ENCODE data around the gene ACOT12. TPM values are rescaled to one million over a fixed set of nuclear protein-coding genes. Genes with fewer than 3 reads are reported as not detected.

Gene ACOT12
- total and polyA plus RNA-seq, 9 of the 15 experiments (the other 6 are each of a cell fraction or from before 2014, with no cell fraction given), result 0.03 TPM; not detected in 8

DNA sequence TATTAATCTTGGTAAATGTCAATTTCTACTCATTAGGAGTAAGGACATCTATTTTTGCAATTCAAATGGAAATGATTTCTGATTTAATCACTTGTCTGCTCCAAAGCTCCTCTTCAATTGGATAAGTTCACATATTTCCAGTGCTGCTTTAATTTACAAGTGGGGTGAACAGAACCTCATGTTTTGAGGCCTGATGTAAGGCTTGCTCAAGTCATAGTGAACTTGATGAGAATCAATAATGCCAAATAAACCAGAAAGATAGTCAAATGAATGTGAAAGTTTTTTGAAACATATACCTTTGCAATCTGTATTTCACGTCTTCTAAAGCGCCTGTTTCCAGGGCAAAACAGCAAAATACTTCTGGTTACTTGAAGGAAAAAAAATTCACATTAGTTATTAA lies 15.4 kb upstream of the ACOT12 start:
- Histone ChIP-seq H3K36me3 (ENCODE audit: control insufficient read depth, insufficient read depth, low read length) (no peaks in the 10 kb centered on the region), H2AFZ (ENCODE audit: low read depth, low read length) (no peak overlapping the region), H3K9me3 (replicated peaks; ENCODE audit: control insufficient read depth, insufficient read depth, low read depth, low read length) (no peaks in the 10 kb centered on the region), H3K9me1 (ENCODE audit: control insufficient read depth, insufficient read depth, low read length) (no peaks in the 10 kb centered on the region), H3K4me2 (ENCODE audit: insufficient read depth, low read length) (no peak overlapping the region), H3K4me3 (no peak overlapping the region), H3K9ac (ENCODE audit: insufficient read depth in 1 of 2, low read depth in 2 of 2, low read length in 2 of 2) (no peak overlapping the region), H4K20me1 (replicated peaks; ENCODE audit: control insufficient read depth, insufficient read depth, low read length) (no peaks in the 10 kb centered on the region), H3K27me3 (ENCODE audit: control insufficient read depth in 2 of 2, insufficient read depth in 2 of 2, low read length in 2 of 2) (no peaks in the 10 kb centered on the region), H3K4me1 (replicated peaks in 1 of 2; ENCODE audit: control insufficient read depth in 2 of 2, insufficient read depth in 2 of 2, low read length in 2 of 2) (no peaks in the 10 kb centered on the region), H3K27ac (ENCODE audit: extremely low read depth, low read depth, low read length) (no peak overlapping the region), H3K79me2 (ENCODE audit: control insufficient read depth, insufficient read depth, low read length) (no peaks in the 10 kb centered on the region)
- no peak for ATAC-seq
- in situ Hi-C loops (cut with MboI), result no loop called here
- WGBS (ENCODE audit: insufficient coverage, low coverage, missing lambda C conversion rate), result 79% methylated on average over 2 of the region's 2 CpGs
- FAIRE-seq, result no peak
- no TSS peak for BruUV-seq (replicated peaks)
- ChIA-PET CTCF (ENCODE audit: low intra/inter-chr PET ratio) (no interaction called here), POLR2A (interaction anchor here (0.9 kb wide), 1 partner anchor 24 kb away, joined by 3 read pairs; no protein-coding TSS in a partner anchor)
- TF ChIP-seq SMAD2 (IDR thresholded peaks at IDR 0.05; ENCODE audit: low read depth, low read length) (no peak), RBM15 (IDR thresholded peaks at IDR 0.05; ENCODE audit: insufficient read depth, low read length) (no peak), HMGN3 (IDR thresholded peaks at IDR 0.05; ENCODE audit: borderline replicate concordance, extremely low read depth, insufficient read length, low read depth, low read length) (no peak), PTTG1 (tag; IDR thresholded peaks at IDR 0.05; ENCODE audit: low read depth) (no peak), CBX8 (IDR thresholded peaks at IDR 0.05; ENCODE audit: borderline replicate concordance, extremely low read depth, low read depth, low read length, poor library complexity, severe bottlenecking) (no peak), KLF13 (tag; IDR thresholded peaks at IDR 0.05; ENCODE audit: borderline replicate concordance, low read depth) (no peak)
- TF ChIP-seq, protein P1, sequence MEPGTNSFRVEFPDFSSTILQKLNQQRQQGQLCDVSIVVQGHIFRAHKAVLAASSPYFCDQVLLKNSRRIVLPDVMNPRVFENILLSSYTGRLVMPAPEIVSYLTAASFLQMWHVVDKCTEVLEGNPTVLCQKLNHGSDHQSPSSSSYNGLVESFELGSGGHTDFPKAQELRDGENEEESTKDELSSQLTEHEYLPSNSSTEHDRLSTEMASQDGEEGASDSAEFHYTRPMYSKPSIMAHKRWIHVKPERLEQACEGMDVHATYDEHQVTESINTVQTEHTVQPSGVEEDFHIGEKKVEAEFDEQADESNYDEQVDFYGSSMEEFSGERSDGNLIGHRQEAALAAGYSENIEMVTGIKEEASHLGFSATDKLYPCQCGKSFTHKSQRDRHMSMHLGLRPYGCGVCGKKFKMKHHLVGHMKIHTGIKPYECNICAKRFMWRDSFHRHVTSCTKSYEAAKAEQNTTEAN (CRISPR knock-in tag; IDR thresholded peaks at IDR 0.05), result no peak
- DNase-seq (ENCODE audit: extremely low read depth in 1 of 4, low spot score in 3 of 4), result no peak
- intact Hi-C loops (cut with micrococcal nuclease), result no loop called here

Measured in K562 (cell line).